HG03196 (cell line): ENCODE results near the gene HSPG2.
"Not testable (repeated sequence)": the region's sequence is repeated elsewhere in the genome, so short reads cannot be mapped to it uniquely, and the experiment has no call there.

Source experiments
- ATAC-seq: cut with Tn5 transposase; IDR thresholded peaks from one replicate; pipeline ENCODE4 v1.9.1; 2021; ENCODE audit not compliant: unreplicated experiment

Gene HSPG2

GRCh38 chr1:21956720-21957552, 19.8 kb upstream of the HSPG2 start:
- no peak for ATAC-seq

GRCh38 chr1:21955501-21956281, 18.6 kb upstream of the HSPG2 start:
- no peak for ATAC-seq

GRCh38 chr1:21955058-21955457, 17.9 kb upstream of the HSPG2 start:
- ATAC-seq, result no peak

GRCh38 chr1:21952786-21953520, 15.8 kb upstream of the HSPG2 start:
- ATAC-seq, result no peak

GRCh38 chr1:21951226-21951870, 14.2 kb upstream of the HSPG2 start:
- no peak for ATAC-seq

- ATAC-seq, result no peak
Observed at GRCh38 chr1:21950734-21951133, 13.6 kb upstream of the HSPG2 start.

- ATAC-seq, result no peak
Observed at GRCh38 chr1:21946836-21947587, 9.9 kb upstream of the HSPG2 start.

- no peak for ATAC-seq
Observed at GRCh38 chr1:21944733-21945073, 7.6 kb upstream of the HSPG2 start.

- ATAC-seq, result not testable (repeated sequence)
Observed at GRCh38 chr1:21942959-21943640, 6.0 kb upstream of the HSPG2 start.

GRCh38 chr1:21942464-21942863, 5.4 kb upstream of the HSPG2 start:
- no peak for ATAC-seq

- no peak for ATAC-seq
Observed at GRCh38 chr1:21941370-21941769, 4.3 kb upstream of the HSPG2 start.

GRCh38 chr1:21940492-21940891, 3.4 kb upstream of the HSPG2 start:
- ATAC-seq, result no peak

GRCh38 chr1:21939650-21940374, 2.7 kb upstream of the HSPG2 start:
- no peak for ATAC-seq

- ATAC-seq, result no peak
Observed at GRCh38 chr1:21938732-21939538, 1.8 kb upstream of the HSPG2 start.

GRCh38 chr1:21937372-21938121, 437 bp upstream of the HSPG2 start:
- peak; percentile 62 for ATAC-seq

GRCh38 chr1:21936366-21937031, 611 bp downstream of the HSPG2 start:
- ATAC-seq, result no peak

GRCh38 chr1:21935891-21936365, 1.2 kb downstream of the HSPG2 start:
- no peak for ATAC-seq
